ENCODE data around the gene CSF2RB.

GRCh38 chr22:36904260-36904880, 9.1 kb upstream of the CSF2RB start:
- TF ChIP-seq, protein P1, sequence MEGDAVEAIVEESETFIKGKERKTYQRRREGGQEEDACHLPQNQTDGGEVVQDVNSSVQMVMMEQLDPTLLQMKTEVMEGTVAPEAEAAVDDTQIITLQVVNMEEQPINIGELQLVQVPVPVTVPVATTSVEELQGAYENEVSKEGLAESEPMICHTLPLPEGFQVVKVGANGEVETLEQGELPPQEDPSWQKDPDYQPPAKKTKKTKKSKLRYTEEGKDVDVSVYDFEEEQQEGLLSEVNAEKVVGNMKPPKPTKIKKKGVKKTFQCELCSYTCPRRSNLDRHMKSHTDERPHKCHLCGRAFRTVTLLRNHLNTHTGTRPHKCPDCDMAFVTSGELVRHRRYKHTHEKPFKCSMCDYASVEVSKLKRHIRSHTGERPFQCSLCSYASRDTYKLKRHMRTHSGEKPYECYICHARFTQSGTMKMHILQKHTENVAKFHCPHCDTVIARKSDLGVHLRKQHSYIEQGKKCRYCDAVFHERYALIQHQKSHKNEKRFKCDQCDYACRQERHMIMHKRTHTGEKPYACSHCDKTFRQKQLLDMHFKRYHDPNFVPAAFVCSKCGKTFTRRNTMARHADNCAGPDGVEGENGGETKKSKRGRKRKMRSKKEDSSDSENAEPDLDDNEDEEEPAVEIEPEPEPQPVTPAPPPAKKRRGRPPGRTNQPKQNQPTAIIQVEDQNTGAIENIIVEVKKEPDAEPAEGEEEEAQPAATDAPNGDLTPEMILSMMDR (conservative IDR thresholded peaks at IDR 0.05), result peak; percentile 33
- TF ChIP-seq ZFX (IDR thresholded peaks at IDR 0.05), result no peak
